ENCODE measurements around the gene TRIM2.
A peak's percentile ranks its signal among the peaks of the same experiment; 100 is the strongest.

Gene TRIM2

DNA sequence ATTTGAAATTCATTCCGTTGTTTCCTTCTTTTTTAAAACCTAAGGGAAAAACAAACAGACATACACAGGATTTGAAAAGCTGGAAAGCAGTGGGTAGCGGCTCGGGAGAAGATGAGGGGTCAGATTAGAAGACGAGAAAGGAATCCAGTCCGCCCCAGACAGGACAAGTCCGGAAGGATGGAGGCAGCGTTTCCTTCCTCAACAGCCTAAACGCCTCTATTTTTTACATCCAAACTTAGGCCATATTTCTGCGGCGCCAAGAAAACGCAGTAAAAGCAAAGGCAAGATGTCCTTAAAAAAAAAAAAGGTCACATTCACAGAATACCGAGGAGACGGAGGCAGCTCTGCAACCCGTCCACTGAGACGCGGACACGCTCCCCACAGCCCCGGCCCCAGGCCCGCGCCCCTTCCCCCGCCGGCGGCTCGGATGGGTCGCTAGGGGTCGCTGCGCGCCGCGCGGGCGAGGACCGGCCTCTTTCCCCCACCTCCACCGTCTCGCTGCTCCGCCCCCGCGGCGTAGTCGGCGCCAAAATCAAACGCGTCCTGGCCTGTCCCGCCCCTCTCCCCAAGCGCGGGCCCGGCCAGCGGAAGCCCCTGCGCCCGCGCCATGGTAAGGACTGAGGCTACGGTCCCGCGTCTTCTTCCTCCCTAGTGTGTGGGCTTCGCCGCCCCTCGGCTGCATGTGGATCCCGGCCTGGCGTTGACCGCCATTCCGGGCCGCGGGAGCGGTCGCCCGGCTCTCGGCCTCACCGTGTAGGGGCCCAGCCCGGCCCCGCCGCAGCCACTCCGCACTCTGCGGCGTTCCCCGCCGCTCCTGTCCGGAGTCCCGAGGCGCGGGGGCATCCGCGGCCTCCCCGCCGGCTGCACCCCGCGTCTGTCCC is 140.1 kb downstream of the TRIM2 start, which contains the start of gene MND1:
MND1 (plus strand) TSS at position 558 of the 881 bp plus-strand sequence; CDS start at position 608, 50 bp downstream.
- peak; percentile 86 to 90 for DNase-seq

DNA sequence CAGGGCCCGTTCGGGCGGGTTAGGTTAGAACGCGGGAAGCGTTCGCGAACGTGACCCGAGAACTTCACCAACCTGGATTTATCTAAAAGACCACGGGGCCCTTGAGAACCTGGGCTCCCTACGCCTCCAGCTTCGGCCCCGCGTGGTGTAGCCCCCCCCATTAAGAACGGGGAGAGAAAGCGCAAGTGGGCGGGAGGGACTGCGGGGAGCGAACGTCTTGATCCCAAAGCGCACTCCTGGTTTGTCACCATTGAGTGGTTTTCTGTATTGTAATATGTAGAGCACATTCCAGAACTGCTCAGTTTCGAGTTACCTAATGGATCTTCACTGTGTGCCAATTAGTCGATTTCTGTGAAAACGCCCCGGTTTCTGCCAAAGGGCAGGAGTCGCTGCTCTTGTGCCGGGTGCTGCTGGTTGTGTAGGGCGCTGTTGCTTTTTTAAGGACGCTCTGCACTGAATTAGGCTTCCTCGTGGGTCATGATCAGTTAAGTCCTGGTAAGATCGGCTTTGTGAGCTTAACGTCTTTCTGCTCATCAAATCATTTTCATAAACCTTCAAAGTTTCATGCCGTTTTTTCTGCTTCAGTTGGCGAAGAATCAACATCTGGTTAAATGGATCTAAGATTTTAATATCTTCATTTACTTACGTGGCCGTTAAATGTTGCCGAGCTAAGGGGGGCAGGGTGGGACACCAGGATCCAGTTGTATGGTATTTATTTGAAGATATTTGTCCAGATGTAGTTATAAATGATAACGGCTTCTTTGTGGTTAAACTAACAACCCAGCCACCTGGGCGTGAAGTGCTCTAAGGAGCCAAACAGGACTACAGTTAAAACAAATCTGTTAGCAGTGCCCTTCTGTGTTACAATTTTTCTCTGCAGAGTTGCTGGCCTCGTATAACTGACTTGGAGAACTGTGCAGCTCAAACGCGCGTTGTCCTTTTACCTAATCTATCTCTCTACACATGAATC is 141.1 kb downstream of the TRIM2 start:
- peak; percentile 51 to 56 for DNase-seq

DNA sequence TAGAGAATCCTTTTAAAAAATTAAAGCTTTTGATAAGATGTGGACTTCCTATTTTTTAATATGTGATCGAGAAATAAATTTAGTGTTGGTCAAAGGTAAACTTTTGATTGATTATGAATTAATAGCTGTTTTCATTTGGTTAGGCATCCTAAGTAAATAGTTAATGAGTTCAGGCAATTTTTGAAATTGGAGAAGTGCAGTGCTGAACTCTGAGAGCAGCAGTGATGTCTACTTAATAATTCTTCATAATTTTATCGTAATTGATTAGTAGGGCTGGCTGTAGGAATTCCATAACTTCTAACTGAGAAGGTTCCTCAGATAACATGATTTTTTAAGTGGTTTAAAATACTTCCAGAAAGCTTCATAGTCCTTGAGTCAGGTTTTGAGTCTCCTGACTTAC is 141.8 kb downstream of the TRIM2 start:
- DNase-seq = no peak

- DNase-seq = no peak
These were observed 142.3 kb downstream of the TRIM2 start for GRCh38 chr4:153346563-153346962.

DNA sequence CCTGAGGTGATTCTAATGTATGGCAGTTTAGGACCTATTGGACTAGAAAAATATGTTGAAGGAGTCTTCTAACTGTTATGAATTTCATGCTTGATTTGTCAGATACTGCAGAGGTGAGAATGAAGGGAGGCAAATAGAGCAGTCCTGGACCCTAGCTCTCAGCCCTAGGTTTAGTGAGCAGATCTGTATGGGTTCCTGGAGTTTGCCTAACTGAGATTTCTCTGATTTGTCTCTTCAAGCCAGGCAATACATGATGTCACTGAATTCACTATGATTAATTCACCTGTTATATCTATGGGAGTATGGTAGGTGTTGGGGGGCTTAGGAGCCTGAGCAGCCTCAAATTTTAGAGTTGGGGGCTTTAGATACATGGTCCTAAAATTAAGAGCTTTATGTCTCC is 142.9 kb downstream of the TRIM2 start:
- DNase-seq = no peak

DNA sequence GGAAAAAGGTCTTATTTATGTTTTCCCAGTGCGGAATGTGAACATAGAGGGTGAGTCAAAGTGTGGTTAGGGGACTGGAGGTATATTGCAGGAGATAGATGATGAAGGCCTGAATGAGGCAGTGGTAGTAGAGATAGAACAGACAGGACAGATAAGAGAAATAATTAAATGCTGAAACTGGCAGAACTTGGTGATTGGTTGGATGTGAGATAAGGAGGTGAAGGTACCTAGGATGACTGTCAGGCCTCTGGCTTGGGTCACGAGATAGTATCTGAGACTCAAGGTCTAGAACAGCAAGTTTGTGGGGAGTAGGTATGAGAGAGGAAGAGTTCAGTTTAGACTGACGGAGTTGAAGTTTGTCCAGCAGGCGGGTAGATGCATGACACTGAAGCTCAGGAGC is 143.8 kb downstream of the TRIM2 start:
- DNase-seq = no peak

- no peak for DNase-seq
These were observed 145.1 kb downstream of the TRIM2 start for GRCh38 chr4:153349206-153349805.

DNA sequence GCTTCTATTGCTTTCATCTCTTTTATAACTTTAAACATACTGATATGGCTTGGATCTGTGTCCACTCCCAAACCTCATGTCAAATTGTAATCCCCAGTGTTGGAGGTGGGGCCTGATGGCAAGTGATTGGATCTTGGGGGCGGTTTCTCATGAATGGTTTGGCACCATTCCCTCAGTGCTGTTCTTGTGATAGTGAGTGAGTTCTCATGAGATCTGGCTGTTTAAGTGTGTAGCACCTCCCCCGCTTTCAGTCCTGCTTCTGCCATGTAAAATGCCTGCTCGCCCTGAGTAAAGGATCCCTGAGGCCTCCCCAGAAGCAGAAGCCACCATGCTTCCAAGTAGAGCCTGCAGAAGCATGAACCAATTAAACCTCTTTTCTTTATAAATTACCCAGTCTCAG is 157.9 kb downstream of the TRIM2 start:
- no peak for DNase-seq

- DNase-seq = no peak
These were observed 159.8 kb downstream of the TRIM2 start for GRCh38 chr4:153364061-153364460.

GRCh38 chr4:153365003-153365402 is 160.8 kb downstream of the TRIM2 start:
- peak in 1 of 2 donors; percentile 30 for DNase-seq

DNA sequence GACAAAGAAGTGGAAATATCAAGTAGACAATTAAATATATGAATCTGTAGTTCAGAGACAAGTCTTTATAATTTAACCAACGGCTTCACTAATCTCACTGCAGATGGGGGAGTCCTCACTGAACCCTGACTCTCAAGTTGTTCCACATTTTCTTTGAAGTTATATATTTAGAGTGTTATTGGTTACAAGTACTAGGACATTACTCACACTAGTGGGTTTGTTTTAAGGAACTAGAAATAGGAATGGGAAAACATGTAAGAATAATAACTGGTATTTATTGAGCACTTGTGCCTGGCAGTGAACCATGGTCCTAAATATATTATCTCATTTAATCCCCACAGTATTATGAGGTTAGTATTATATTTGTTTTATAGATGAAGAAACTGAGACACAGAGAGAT is 162.2 kb downstream of the TRIM2 start:
- DNase-seq = no peak

DNA sequence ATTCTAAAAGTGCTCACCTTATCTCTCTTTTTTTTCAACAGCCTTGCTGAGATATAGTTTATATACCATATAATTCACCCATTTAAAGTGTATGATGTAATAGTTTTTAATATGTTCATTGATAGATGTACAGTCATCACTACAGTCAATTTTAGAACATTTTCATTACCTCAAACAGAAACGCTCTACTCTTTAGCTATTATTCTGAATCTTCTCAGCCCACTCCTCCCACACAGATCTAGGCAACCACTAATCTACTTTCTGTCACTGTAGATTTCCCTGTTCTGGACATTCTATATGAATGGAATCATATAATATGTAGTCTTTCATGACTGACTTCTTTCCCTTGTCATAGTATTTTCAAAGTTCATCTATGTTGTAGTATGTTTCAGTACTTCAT is 162.8 kb downstream of the TRIM2 start:
- no peak for DNase-seq

- no peak for DNase-seq
These were observed 164.8 kb downstream of the TRIM2 start for GRCh38 chr4:153369021-153369420.

DNA sequence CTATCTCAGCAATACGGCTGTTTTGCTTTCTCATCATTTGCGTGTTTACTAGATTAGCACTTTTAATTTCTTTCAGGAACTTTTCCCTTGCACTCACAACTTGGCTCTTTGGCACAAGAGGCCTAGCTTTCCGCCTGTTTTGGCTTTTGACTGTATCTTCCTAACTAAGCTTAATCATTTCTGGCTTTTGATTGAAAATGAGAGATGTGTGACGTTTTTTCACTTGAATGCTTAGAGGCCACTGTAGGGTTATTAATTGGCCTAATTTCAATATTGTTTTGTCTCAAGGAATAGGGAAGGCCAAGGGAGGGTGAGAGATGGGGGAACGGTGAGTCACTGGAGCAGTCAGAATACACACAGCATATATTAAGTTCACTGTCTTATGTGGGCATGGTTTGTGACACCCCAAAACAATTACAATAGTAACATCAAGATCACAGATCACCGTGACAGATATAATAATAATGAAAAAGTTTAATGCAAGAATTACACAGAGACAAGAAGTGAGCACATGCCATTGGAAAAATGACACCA is 167.5 kb downstream of the TRIM2 start:
- DNase-seq = no peak

DNA sequence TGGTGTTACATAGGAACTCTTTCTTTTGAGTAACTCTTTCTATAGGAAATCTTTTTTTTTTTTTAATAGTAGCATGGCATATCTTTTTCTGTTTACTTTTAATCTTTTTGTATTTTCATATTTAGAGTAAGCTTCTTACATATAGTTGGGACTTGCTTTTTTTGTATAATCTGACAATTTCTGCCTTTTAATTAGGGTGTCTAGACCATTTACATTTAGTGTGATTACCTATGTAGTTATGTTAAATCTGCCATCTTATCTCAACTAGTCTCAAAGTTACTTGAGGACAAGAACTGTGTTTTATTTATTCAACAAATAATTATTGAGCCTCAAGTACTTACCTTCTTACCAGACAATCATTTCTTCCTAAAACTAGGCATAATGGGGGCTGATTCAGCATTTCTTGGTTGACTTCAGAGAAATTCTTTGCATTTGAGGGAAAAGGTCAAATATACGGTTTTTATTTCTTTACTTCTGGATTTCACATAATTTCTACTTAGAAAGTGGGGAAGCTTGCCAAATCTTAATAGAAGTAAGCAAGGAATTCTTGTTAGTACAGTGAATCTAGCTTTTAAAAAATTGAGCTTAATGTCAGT is 168.8 kb downstream of the TRIM2 start:
- no peak for DNase-seq

GRCh38 chr4:153374442-153374841 is 170.2 kb downstream of the TRIM2 start:
- DNase-seq = no peak

- DNase-seq = no peak
These were observed 171.1 kb downstream of the TRIM2 start for GRCh38 chr4:153375303-153375702.

DNA sequence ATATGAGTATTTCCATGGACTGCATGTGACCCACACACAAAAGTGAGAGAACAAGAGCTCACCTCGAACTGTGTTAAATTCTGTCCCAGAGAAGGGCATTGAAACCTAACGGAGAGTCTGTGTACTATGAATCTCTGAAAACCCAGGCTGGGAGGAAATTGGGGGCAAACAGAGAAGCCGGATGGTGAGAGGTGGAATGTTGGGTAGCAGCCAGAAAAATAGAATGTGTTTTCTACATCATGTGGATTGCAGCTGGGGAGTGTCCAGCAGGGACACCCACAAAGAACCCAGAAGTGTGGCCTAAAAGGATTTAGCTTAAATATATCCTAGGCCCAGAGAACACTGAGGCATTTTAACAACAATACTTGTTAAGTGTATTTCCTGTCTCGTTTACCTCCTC is 178.9 kb downstream of the TRIM2 start:
- no peak for DNase-seq

DNA sequence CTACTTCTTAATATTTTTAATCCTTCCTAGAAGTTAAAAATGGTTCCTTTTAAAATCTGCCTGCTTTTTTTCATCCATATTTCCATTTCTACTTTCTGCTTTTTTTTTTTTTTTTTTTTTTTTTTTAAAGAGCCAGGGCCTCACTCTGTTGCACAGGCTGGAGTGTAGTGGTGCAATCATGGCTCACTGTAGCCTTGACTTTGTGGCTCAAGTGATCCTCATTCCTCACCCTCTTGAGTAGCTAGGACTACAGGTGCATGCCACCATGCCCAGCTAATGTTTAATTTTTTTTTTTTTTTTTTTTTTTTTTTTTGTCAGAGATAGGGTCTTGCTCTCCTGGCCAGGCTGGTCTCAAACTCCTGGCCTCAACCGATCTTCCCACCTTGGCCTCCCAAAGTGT is 179.9 kb downstream of the TRIM2 start:
- DNase-seq = no peak

- no peak for DNase-seq
These were observed 181.5 kb downstream of the TRIM2 start for GRCh38 chr4:153385784-153386183.

- no peak for DNase-seq
These were observed 183.7 kb downstream of the TRIM2 start for GRCh38 chr4:153387981-153388380.
